ENCODE results near the gene MUTYH. TPM values are rescaled to one million over a fixed set of nuclear protein-coding genes. Genes with fewer than 3 reads are reported as not detected.

The MUTYH gene
- total RNA-seq, 1 donor from 2014 or later = 6.6 TPM

DNA sequence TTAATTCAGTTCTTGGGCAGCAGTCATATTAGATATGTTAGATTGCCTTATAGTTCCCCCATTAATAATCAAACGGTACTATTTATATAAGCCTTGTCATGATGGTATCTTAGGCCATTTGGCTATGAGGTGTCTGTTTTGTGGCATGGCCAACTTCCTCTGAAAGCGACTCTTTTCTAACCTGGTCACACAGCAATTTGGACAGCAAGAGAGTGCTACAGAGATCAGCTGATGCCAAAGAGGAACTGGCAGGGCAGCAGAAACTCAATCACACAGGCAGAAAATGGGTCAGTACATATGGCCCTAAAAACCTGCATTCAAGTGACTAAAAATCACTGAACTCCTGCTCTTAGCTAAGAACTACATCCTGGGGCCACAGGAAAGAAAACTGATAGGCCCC is 13.4 kb upstream of the MUTYH start:
- H3K27me3 ChIP-seq (ENCODE audit: insufficient read depth, low read length) = no peaks in the 10 kb centered on the region
- Mint-ChIP-seq H3K4me3 (ENCODE audit: unreplicated experiment) (no peak overlapping the region), H3K27me3 (ENCODE audit: low read depth, unreplicated experiment) (no peaks in the 10 kb centered on the region), H3K4me1 (ENCODE audit: low read depth, unreplicated experiment) (peaks cover 7% of the 10 kb centered on the region), H3K27ac (ENCODE audit: unreplicated experiment) (no peak overlapping the region), H3K9me3 (ENCODE audit: unreplicated experiment) (no peaks in the 10 kb centered on the region), H3K36me3 (ENCODE audit: low read depth, unreplicated experiment) (peaks cover 3% of the 10 kb centered on the region)
- H3K36me3 ChIP-seq (ENCODE audit: insufficient read depth, low read length) = no peaks in the 10 kb centered on the region
- no peak overlapping the region for H3K4me3 ChIP-seq (ENCODE audit: insufficient read depth, low read depth, low read length)
- no peak overlapping the region for H2AFZ ChIP-seq (ENCODE audit: low read depth, low read length)
- no peaks in the 10 kb centered on the region for H3K9me3 ChIP-seq (ENCODE audit: insufficient read depth, low read depth, low read length)
- no peak overlapping the region for H3K27ac ChIP-seq (ENCODE audit: low read depth, low read length)
- H4K20me1 ChIP-seq (ENCODE audit: insufficient read depth, low read length) = no peaks in the 10 kb centered on the region
- FAIRE-seq = no peak
- TF ChIP-seq EZH2 (IDR thresholded peaks at IDR 0.05; ENCODE audit: insufficient read depth, low read length) = no peak
- TF ChIP-seq, protein P1, sequence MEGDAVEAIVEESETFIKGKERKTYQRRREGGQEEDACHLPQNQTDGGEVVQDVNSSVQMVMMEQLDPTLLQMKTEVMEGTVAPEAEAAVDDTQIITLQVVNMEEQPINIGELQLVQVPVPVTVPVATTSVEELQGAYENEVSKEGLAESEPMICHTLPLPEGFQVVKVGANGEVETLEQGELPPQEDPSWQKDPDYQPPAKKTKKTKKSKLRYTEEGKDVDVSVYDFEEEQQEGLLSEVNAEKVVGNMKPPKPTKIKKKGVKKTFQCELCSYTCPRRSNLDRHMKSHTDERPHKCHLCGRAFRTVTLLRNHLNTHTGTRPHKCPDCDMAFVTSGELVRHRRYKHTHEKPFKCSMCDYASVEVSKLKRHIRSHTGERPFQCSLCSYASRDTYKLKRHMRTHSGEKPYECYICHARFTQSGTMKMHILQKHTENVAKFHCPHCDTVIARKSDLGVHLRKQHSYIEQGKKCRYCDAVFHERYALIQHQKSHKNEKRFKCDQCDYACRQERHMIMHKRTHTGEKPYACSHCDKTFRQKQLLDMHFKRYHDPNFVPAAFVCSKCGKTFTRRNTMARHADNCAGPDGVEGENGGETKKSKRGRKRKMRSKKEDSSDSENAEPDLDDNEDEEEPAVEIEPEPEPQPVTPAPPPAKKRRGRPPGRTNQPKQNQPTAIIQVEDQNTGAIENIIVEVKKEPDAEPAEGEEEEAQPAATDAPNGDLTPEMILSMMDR (IDR thresholded peaks at IDR 0.05; ENCODE audit: insufficient read depth, low read depth, low read length) = no peak
- H3K4me2 ChIP-seq (ENCODE audit: low read length) = no peak overlapping the region
- H3K9ac ChIP-seq (ENCODE audit: low read length) = no peak overlapping the region
- no peak for DNase-seq (ENCODE audit: low read depth)
- H3K4me1 ChIP-seq (ENCODE audit: insufficient read depth, low read length) = no peaks in the 10 kb centered on the region
- H3K79me2 ChIP-seq (ENCODE audit: insufficient read depth, low read length) = no peaks in the 10 kb centered on the region

DNA sequence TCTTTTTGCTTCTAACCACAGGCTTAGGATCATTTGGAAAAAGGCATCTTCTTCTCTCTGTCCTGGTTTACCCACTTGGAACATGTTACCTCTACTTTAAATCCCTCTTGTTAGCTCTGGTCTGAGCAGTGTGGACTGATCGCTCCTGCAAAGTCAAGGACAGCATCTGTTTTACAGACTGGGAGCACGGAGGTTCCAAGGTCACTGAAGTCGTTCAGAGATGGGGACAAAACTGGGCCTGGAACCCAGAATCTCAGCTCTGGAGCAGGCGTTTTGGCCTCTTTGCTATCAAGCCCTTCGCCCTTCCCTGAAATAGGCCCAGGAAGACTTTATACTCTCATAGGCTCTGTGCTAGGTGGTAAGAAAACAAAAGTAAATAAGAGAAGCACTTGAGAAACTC is 11.3 kb upstream of the MUTYH start:
- no peak for TF ChIP-seq EZH2 (IDR thresholded peaks at IDR 0.05; ENCODE audit: insufficient read depth, low read length)
- TF ChIP-seq, protein P1 (IDR thresholded peaks at IDR 0.05; ENCODE audit: insufficient read depth, low read depth, low read length) = no peak
- DNase-seq (ENCODE audit: low read depth) = no peak
- no peaks in the 10 kb centered on the region for H4K20me1 ChIP-seq (ENCODE audit: insufficient read depth, low read length)
- H3K27ac ChIP-seq (ENCODE audit: low read depth, low read length) = no peak overlapping the region
- Mint-ChIP-seq H3K4me3 (ENCODE audit: unreplicated experiment) (no peak overlapping the region), H3K9me3 (ENCODE audit: unreplicated experiment) (no peaks in the 10 kb centered on the region), H3K27me3 (ENCODE audit: low read depth, unreplicated experiment) (no peaks in the 10 kb centered on the region), H3K36me3 (ENCODE audit: low read depth, unreplicated experiment) (peaks cover 4% of the 10 kb centered on the region), H3K27ac (ENCODE audit: unreplicated experiment) (no peak overlapping the region), H3K4me1 (ENCODE audit: low read depth, unreplicated experiment) (peaks cover 17% of the 10 kb centered on the region)
- no peak overlapping the region for H3K4me2 ChIP-seq (ENCODE audit: low read length)
- H3K9ac ChIP-seq (ENCODE audit: low read length) = no peak overlapping the region
- H2AFZ ChIP-seq (ENCODE audit: low read depth, low read length) = no peak overlapping the region
- H3K4me3 ChIP-seq (ENCODE audit: insufficient read depth, low read depth, low read length) = no peak overlapping the region
- no peaks in the 10 kb centered on the region for H3K36me3 ChIP-seq (ENCODE audit: insufficient read depth, low read length)
- H3K79me2 ChIP-seq (ENCODE audit: insufficient read depth, low read length) = no peaks in the 10 kb centered on the region
- peaks cover 5% of the 10 kb centered on the region for H3K4me1 ChIP-seq (ENCODE audit: insufficient read depth, low read length)
- FAIRE-seq = no peak
- no peaks in the 10 kb centered on the region for H3K27me3 ChIP-seq (ENCODE audit: insufficient read depth, low read length)
- H3K9me3 ChIP-seq (ENCODE audit: insufficient read depth, low read depth, low read length) = no peaks in the 10 kb centered on the region

- FAIRE-seq = no peak
- H3K4me2 ChIP-seq (ENCODE audit: low read length) = no peak overlapping the region
- no peak for DNase-seq (ENCODE audit: low read depth)
Measured at GRCh38 chr1:45348966-45349677, 8.9 kb upstream of the MUTYH start.

More at GRCh38 chr1:45348966-45349677, 8.9 kb upstream of the MUTYH start:
- H3K4me3 ChIP-seq (ENCODE audit: insufficient read depth, low read depth, low read length) = no peak overlapping the region
- Mint-ChIP-seq H3K4me1 (ENCODE audit: low read depth, unreplicated experiment) (peaks cover 17% of the 10 kb centered on the region), H3K27me3 (ENCODE audit: low read depth, unreplicated experiment) (no peaks in the 10 kb centered on the region), H3K9me3 (ENCODE audit: unreplicated experiment) (no peaks in the 10 kb centered on the region), H3K36me3 (ENCODE audit: low read depth, unreplicated experiment) (peaks cover 13% of the 10 kb centered on the region), H3K4me3 (ENCODE audit: unreplicated experiment) (no peak overlapping the region), H3K27ac (ENCODE audit: unreplicated experiment) (peak overlapping the region; percentile 87)
- H2AFZ ChIP-seq (ENCODE audit: low read depth, low read length) = no peak overlapping the region
- H4K20me1 ChIP-seq (ENCODE audit: insufficient read depth, low read length) = no peaks in the 10 kb centered on the region
- no peaks in the 10 kb centered on the region for H3K9me3 ChIP-seq (ENCODE audit: insufficient read depth, low read depth, low read length)
- H3K27me3 ChIP-seq (ENCODE audit: insufficient read depth, low read length) = no peaks in the 10 kb centered on the region
- TF ChIP-seq, protein P1 (IDR thresholded peaks at IDR 0.05; ENCODE audit: insufficient read depth, low read depth, low read length) = no peak
- TF ChIP-seq EZH2 (IDR thresholded peaks at IDR 0.05; ENCODE audit: insufficient read depth, low read length) = no peak
- peaks cover 5% of the 10 kb centered on the region for H3K36me3 ChIP-seq (ENCODE audit: insufficient read depth, low read length)
- H3K4me1 ChIP-seq (ENCODE audit: insufficient read depth, low read length) = peaks cover 5% of the 10 kb centered on the region
- H3K9ac ChIP-seq (ENCODE audit: low read length) = no peak overlapping the region
- H3K27ac ChIP-seq (ENCODE audit: low read depth, low read length) = no peak overlapping the region
- H3K79me2 ChIP-seq (ENCODE audit: insufficient read depth, low read length) = no peaks in the 10 kb centered on the region
